Measurements from ENCODE around the gene ITGAE. TPM values are rescaled to one million over a fixed set of nuclear protein-coding genes. Genes with fewer than 3 reads are reported as not detected.

The ITGAE gene
- total RNA-seq, 2 experiments from 2014 or later, result 48.1 to 52.0 TPM

DNA sequence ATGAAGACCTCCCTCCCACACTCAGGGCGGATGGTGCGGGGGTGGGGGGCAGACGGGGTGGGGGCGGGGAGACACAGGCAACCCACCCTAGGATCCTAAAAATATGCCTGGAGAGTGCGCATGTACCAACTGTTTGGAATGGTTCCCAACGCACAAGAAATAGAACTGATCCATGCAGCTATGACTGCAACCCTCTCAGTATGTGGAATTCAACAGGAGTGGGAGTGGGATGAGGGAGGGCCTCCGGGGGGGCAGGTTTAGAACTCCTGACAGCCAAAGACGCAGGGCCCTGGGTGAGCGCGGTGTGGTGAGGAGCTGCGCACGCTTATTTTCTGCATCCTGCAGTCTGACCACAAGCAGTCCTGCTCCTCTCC lies 103.9 kb downstream of the ITGAE start:
- peak overlapping the region; percentile 98 for H3K4me3 Mint-ChIP-seq
- H3K27ac Mint-ChIP-seq, result no peak overlapping the region
- no peaks in the 10 kb centered on the region for H3K27me3 Mint-ChIP-seq

GRCh38 chr17:3695723-3696411 lies 105.1 kb downstream of the ITGAE start, which contains the start of gene P2RX5:
Gene P2RX5 (minus strand): TSS chr17:3696155. CDS start chr17:3696005, 150 bp downstream.
- Mint-ChIP-seq H3K27me3 (no peaks in the 10 kb centered on the region), H3K36me3 (peaks cover 3% of the 10 kb centered on the region), H3K4me3 (peak within 1 kb of the TSS; percentile 98), H3K9me3 (peaks cover 2% of the 10 kb centered on the region), H3K27ac (peak within 1 kb of the TSS; percentile 92), H3K4me1 (peaks cover 13% of the 10 kb centered on the region)
- POLR2A ChIA-PET, result interaction anchor here (0.7 to 2.6 kb wide), 10 partner anchors 9 to 905 kb away, joined by 3 to 33 read pairs (median 4); partner anchors contain the start of genes CTNS, EMC6, HASPIN and NCBP3
- ATAC-seq (ENCODE audit: low read depth), result peak; percentile 75
- peak; percentile 74 for DNase-seq

More for the DNA sequence above, 103.9 kb downstream of the ITGAE start:
- POLR2A ChIA-PET, result interaction anchor here (0.5 to 2.6 kb wide), 5 partner anchors 14 to 906 kb away, joined by 3 to 33 read pairs (median 4); partner anchors contain the start of genes EMC6 and HASPIN
- ATAC-seq (ENCODE audit: low read depth), result no peak
- Mint-ChIP-seq H3K36me3 (peaks cover 3% of the 10 kb centered on the region), H3K9me3 (peaks cover 2% of the 10 kb centered on the region), H3K4me1 (peaks cover 13% of the 10 kb centered on the region)
- no peak for DNase-seq

DNA sequence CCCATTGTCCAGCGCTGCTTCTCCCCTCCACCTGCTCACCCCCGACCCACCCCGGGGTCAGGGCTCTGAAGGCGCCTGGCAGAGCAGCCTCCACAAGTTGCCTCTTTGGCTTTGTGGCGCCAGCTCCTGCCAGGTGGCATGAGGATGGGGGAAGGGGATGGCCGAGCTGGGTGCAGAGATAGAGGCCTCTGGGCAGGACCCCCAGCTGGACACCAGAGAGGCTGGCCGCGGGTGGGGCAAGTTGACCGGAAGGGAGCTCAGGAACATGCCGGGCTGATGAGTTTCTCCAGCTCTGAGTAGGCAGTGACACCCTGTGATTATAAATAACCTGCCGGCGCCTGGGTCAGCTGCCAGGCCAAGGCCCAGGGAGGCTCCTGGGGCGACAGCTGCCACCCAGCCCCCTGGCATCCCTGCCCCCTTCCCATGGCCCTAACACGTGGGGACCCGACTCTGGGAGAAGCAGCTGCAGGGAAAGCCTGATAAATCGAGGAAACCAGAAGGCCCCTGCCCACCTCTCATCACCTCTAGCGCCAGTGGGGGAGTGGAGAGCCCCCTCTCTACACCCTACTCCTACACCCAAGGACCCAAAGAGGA lies 105.8 kb downstream of the ITGAE start:
- ATAC-seq (ENCODE audit: low read depth) (peak; percentile 6), DNase-seq (peak; percentile 47)
- peaks cover 13% of the 10 kb centered on the region for H3K4me1 Mint-ChIP-seq
- POLR2A ChIA-PET, result interaction anchor here (0.7 to 2.6 kb wide), 7 partner anchors 10 to 150 kb away, joined by 3 to 33 read pairs (median 5); partner anchors contain the start of genes CTNS, HASPIN, NCBP3 and SHPK
- H3K27me3 Mint-ChIP-seq, result no peaks in the 10 kb centered on the region
- H3K9me3 Mint-ChIP-seq, result peaks cover 2% of the 10 kb centered on the region
- H3K27ac Mint-ChIP-seq, result no peak overlapping the region
- H3K36me3 Mint-ChIP-seq, result peaks cover 3% of the 10 kb centered on the region
- H3K4me3 Mint-ChIP-seq, result peak overlapping the region; percentile 78

- peaks cover 3% of the 10 kb centered on the region for H3K36me3 Mint-ChIP-seq
- H3K27ac Mint-ChIP-seq, result no peak overlapping the region
- no peaks in the 10 kb centered on the region for H3K27me3 Mint-ChIP-seq
- H3K4me1 Mint-ChIP-seq, result peaks cover 13% of the 10 kb centered on the region
- peak overlapping the region; percentile 35 for H3K4me3 Mint-ChIP-seq
- DNase-seq, result no peak
- ATAC-seq (ENCODE audit: low read depth), result no peak
- H3K9me3 Mint-ChIP-seq, result peaks cover 2% of the 10 kb centered on the region
- POLR2A ChIA-PET, result interaction anchor here (0.6 kb wide), 1 partner anchor 106 kb away, joined by 3 read pairs; no protein-coding TSS in a partner anchor
Observed at GRCh38 chr17:3693829-3694231, 107.2 kb downstream of the ITGAE start.

GRCh38 chr17:3693141-3693540 lies 107.8 kb downstream of the ITGAE start:
- Mint-ChIP-seq H3K4me3 (no peak overlapping the region), H3K9me3 (peaks cover 2% of the 10 kb centered on the region), H3K27ac (no peak overlapping the region), H3K36me3 (peaks cover 3% of the 10 kb centered on the region), H3K27me3 (no peaks in the 10 kb centered on the region), H3K4me1 (peaks cover 13% of the 10 kb centered on the region)
- ATAC-seq (ENCODE audit: low read depth) (no peak), DNase-seq (no peak)
- POLR2A ChIA-PET, result no interaction called here

DNA sequence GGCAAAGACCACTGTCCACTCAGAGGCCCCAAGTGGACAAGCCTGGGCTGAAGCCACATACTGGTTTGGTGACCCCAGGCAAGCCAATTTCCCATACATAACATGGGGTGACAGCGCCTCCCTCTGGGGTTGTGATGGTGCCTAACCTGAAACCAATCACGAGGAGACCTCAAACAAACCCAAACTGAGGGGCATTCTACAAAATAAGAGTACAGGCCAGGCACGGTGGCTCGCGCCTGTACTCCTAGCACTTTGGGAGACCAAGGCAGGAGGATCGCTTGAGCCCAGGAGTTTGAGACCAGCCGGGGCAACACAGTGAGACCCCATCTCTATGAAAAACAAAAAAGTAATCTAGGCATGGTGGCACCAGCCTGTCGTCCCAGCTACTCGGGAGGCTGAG lies 108.6 kb downstream of the ITGAE start:
- Mint-ChIP-seq H3K9me3 (no peaks in the 10 kb centered on the region), H3K27me3 (no peaks in the 10 kb centered on the region), H3K27ac (no peak overlapping the region), H3K36me3 (no peaks in the 10 kb centered on the region), H3K4me3 (no peak overlapping the region), H3K4me1 (peaks cover 11% of the 10 kb centered on the region)
- POLR2A ChIA-PET, result no interaction called here
- ATAC-seq (ENCODE audit: low read depth) (no peak), DNase-seq (no peak)

DNA sequence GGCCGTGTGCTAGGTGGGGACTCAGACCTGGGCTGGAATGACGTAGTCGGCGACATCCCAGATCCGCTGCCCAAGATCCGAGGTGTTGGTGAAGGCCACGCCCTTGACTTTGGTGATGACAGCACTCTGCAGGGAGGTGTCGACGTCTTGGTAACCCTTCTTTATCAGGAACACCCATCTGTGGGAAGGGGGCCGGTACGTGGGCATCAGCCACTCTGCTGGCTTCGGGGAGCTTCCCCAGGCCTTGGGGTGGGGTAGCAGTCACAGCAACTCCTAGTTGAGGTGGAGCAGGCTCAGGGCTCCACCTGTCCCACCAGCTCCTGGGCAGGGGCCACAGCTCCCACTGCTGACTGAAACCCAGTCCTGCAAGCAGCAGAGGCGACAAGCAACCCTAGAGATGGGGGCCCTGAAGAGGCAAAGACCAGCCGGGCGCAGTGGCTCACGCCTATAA lies 109.3 kb downstream of the ITGAE start:
- no peak for DNase-seq
- POLR2A ChIA-PET, result interaction anchor here (0.6 kb wide), 1 partner anchor 21 kb away, joined by 3 read pairs; no protein-coding TSS in a partner anchor
- no peaks in the 10 kb centered on the region for H3K9me3 Mint-ChIP-seq
- no peak overlapping the region for H3K4me3 Mint-ChIP-seq
- no peaks in the 10 kb centered on the region for H3K36me3 Mint-ChIP-seq
- H3K4me1 Mint-ChIP-seq, result peaks cover 11% of the 10 kb centered on the region
- H3K27ac Mint-ChIP-seq, result no peak overlapping the region
- no peaks in the 10 kb centered on the region for H3K27me3 Mint-ChIP-seq
- ATAC-seq (ENCODE audit: low read depth), result no peak

DNA sequence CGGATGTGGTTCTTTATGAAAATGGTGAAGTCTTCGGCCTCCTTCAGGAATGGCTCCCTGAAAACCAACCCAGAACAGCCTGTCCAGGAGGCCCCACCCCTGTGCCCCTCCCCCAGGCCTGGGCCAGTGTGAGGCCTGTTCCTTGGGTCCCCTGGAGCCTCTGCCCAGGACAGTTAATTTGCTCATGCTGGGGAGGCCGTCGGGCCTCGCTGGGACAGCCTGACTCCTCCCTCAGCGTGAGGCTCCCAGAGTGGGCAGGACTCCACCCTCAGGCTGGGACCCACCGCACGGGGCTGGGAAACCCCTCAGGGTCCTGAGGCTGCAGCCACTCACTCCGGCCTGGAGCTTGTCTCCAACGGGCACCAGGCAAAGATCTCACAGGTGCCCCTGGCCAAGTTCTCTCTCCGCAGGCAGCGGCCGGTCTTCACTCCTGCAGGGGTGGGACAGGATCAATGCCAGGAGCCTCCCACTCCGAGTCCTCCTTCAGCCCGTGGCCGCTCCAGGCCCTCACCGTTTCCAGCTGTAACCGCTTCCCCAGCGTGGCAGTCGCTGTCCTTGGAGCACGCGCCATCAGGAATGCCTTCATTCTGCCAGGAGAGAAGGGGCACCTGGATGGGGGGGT lies 110.8 kb downstream of the ITGAE start:
- no peaks in the 10 kb centered on the region for H3K27me3 Mint-ChIP-seq
- no peak overlapping the region for H3K27ac Mint-ChIP-seq
- DNase-seq (no peak), ATAC-seq (ENCODE audit: low read depth) (no peak)
- no peaks in the 10 kb centered on the region for H3K9me3 Mint-ChIP-seq
- peaks cover 9% of the 10 kb centered on the region for H3K4me1 Mint-ChIP-seq
- no peaks in the 10 kb centered on the region for H3K36me3 Mint-ChIP-seq
- H3K4me3 Mint-ChIP-seq, result no peak overlapping the region
- POLR2A ChIA-PET, result no interaction called here

DNA sequence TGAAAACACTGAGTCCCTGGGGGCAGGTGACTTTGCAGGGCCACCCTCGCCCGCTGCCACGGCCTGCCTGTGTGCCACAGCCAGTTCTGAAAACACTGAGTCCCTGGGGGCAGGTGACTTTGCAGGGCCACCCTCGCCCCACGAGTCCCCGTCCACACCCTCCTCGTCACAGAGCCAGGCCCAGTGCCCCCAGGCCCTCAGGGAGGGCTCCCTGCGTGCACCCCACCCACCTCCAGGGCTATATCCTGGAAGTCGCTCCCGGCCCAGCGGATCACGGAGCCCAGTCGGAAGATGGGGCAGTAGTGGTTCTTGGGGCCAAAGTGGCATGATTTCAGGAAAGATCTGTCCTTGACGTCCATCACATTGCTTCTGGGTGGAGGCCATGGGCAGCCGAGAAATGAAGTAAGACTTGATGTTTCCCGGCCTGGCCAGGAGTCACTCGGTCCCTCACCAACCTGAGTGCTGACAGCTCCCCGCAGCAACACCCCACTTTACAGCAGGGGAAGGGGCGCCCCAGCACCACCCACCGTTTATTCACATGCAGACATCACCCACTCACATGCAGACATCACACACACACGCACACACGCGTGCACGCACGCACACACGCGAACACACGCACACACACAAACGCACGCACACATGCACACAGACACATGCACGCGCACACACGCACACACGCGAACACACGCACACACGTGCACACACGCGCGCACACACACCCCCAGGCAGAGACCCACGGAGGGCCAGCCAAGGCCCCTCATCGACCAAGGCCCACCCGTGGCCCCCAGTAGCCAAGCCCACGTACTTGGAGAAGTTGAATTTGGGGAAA lies 111.5 kb downstream of the ITGAE start:
- ATAC-seq (ENCODE audit: low read depth), result no peak
- Mint-ChIP-seq H3K4me1 (peaks cover 7% of the 10 kb centered on the region), H3K27me3 (no peaks in the 10 kb centered on the region), H3K9me3 (no peaks in the 10 kb centered on the region), H3K27ac (no peak overlapping the region), H3K36me3 (no peaks in the 10 kb centered on the region), H3K4me3 (no peak overlapping the region)
- no peak for DNase-seq
- POLR2A ChIA-PET, result no interaction called here

- POLR2A ChIA-PET, result no interaction called here
- H3K27me3 Mint-ChIP-seq, result no peaks in the 10 kb centered on the region
- H3K27ac Mint-ChIP-seq, result no peak overlapping the region
Observed at GRCh38 chr17:3688852-3689261, 112.1 kb downstream of the ITGAE start.

DNA sequence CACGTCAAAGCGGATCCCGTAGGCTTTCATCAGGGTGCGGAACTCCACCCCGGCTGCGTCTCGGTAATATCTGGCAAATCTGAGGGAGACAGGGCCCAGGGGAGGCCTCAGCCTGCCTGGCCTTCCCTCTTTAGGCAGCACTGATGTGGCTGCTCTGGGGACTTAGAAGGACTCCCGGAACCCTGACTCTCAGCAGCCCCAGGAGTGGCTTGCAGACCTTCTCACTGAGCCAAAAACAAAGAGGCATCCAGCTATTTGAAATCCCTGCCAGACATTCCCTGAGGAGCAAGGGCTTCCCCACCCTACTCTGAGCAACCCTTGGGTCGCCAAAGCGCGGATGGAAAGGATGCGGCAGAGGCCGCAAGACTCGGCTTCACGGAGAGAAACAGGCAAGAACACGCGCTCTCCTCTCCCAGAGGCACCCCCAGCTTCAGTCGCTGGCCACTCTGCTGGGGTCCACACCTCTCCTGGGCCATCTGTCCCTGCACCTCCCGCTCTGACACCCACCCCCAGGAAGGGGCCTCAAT lies 112.9 kb downstream of the ITGAE start:
- H3K36me3 Mint-ChIP-seq, result no peaks in the 10 kb centered on the region
- no peaks in the 10 kb centered on the region for H3K27me3 Mint-ChIP-seq
- no peak overlapping the region for H3K4me3 Mint-ChIP-seq
- H3K9me3 Mint-ChIP-seq, result no peaks in the 10 kb centered on the region
- peaks cover 3% of the 10 kb centered on the region for H3K4me1 Mint-ChIP-seq
- H3K27ac Mint-ChIP-seq, result no peak overlapping the region
- POLR2A ChIA-PET, result no interaction called here
- ATAC-seq (ENCODE audit: low read depth) (no peak), DNase-seq (no peak)

More at GRCh38 chr17:3688852-3689261, 112.1 kb downstream of the ITGAE start:
- Mint-ChIP-seq H3K4me1 (peaks cover 2% of the 10 kb centered on the region), H3K36me3 (no peaks in the 10 kb centered on the region), H3K9me3 (no peaks in the 10 kb centered on the region), H3K4me3 (no peak overlapping the region)
- ATAC-seq (ENCODE audit: low read depth), result no peak
- DNase-seq, result no peak

GRCh38 chr17:3685174-3685573 lies 115.8 kb downstream of the ITGAE start:
- H3K36me3 Mint-ChIP-seq, result no peaks in the 10 kb centered on the region

More at GRCh38 chr17:3685174-3685573, 115.8 kb downstream of the ITGAE start:
- ATAC-seq (ENCODE audit: low read depth) (no peak), DNase-seq (no peak)
- H3K4me3 Mint-ChIP-seq, result no peak overlapping the region
- no peak overlapping the region for H3K27ac Mint-ChIP-seq
- H3K4me1 Mint-ChIP-seq, result peaks cover 6% of the 10 kb centered on the region
- no peaks in the 10 kb centered on the region for H3K27me3 Mint-ChIP-seq
- POLR2A ChIA-PET, result no interaction called here
- no peaks in the 10 kb centered on the region for H3K9me3 Mint-ChIP-seq
